Islet of Langerhans (tissue), 1 donor: ENCODE measurements around the gene HECA.
"Not testable (repeated sequence)": the region's sequence is repeated elsewhere in the genome, so short reads cannot be mapped to it uniquely, and the experiment has no call there.

ENCODE experiments used
- FAIRE-seq: peaks from one replicate; lab custom pipeline; 2011; peaks lifted over from hg19 to GRCh38; lab: Jason Lieb, UNC

Gene HECA

GRCh38 chr6:139137706-139138105 lies 2.8 kb downstream of the HECA start:
- FAIRE-seq: no peak

DNA sequence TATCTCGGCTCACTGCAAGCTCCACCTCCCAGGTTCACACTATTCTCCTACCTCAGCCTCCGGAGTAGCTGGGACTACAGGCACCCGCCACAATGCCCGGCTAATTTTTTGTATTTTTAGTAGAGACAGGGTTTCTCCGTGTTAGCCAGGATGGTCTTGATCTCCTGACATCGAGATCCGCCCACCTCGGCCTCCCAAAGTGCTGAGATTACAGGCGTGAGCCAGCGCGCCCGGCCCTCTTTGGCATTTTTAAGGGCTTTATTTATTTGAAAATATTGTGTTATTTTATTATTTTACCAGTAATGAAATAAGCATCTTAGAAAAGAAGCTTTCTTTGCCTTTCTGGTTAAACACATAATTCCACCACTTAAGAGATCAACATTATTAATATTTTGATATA lies 6.0 kb downstream of the HECA start:
- not testable (repeated sequence) for FAIRE-seq

GRCh38 chr6:139142262-139142661 lies 7.4 kb downstream of the HECA start:
- FAIRE-seq: no peak

GRCh38 chr6:139143111-139143510 lies 8.2 kb downstream of the HECA start:
- FAIRE-seq: no peak

DNA sequence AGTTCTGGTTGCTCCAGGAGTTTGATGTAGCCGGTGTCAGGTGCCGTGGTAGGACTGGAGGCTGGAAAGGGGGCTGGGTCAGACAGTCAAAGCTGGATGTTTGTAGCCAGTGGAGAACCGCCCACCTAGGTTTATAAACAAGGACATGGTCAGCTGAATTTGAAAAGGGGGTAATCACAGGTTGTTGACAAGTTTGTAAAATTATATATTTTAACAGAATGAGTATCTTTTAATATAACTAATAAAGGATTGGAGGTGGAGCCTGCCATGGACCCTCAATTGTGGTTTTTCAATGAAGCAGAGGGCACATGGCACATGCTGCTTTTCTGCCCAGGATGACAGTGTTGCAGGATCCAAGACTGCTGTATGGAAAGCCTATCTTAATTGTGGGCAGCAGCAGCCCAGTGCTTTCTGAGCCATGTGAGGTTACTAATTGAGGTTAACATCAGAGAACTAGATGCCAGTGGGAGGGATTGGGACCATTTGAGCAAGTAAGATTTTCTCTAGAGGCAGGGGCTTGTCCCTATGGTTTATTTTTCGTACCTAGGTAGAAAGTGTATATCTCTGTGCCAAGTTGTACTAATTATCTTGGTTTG lies 9.7 kb downstream of the HECA start:
- no peak for FAIRE-seq

DNA sequence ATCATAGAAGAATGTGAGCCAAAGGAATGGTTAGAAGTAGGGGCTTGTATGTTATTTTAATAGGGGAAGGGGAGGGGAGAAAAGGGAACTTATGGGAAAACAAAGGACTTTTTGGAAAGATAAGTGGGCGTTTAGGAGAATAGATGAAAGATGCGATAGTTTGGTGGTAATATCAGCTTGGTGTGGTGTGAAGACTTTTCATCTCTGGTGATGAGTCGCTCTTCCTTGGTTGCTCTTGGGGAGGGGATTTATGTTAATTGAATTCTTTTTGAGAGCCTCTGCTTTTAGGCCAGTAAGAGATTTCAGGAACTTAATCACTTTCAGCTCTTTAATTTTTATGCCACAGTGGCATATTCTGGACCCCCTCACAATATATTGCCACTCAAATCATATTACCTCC lies 10.8 kb downstream of the HECA start:
- FAIRE-seq: no peak

- FAIRE-seq: no peak
Observed at GRCh38 chr6:139146317-139146726, 11.4 kb downstream of the HECA start.

- no peak for FAIRE-seq
Observed at GRCh38 chr6:139147628-139148027, 12.7 kb downstream of the HECA start.

GRCh38 chr6:139148557-139149235 lies 13.8 kb downstream of the HECA start:
- FAIRE-seq: no peak

DNA sequence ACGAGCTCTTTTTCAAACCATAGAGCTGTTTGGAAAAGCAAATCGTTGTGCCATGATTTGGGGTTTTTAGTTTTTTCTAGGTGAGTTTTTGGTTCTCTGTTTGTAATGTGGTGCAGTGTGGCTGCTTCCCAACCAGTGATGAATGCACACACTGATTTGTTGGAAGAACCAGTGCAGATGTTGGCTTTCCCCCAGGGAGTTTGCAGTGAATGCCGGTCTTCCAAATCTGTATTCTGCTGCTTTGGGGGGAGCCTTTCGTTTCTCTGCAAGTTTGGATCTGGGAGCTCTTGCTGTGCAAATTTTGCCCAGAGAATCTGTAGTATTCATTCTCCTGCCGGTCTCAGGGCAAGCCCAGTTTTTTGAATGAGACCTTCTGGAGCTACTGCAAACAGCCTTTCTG lies 14.5 kb downstream of the HECA start:
- no peak for FAIRE-seq

DNA sequence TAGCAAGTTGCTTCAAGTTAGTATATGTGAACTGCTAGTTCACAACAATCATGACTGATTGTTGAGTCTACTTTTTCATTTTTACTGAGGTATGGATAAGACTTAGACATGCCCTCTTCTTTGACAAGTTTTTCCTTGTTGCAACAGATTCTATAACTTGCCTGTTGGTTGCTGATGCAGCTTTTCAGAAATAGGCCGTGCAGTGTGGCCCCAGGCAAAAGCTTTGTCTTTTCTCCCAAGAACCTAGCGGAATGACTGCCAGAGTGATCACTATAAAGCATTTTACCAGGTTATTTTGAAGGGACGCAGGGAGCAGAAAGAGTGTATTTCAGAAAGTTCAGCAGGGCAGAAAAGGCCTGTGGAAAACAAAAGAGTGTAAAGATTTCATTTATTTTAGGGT lies 16.0 kb downstream of the HECA start:
- peak; percentile 41 for FAIRE-seq

GRCh38 chr6:139151425-139152087 lies 16.7 kb downstream of the HECA start:
- no peak for FAIRE-seq

DNA sequence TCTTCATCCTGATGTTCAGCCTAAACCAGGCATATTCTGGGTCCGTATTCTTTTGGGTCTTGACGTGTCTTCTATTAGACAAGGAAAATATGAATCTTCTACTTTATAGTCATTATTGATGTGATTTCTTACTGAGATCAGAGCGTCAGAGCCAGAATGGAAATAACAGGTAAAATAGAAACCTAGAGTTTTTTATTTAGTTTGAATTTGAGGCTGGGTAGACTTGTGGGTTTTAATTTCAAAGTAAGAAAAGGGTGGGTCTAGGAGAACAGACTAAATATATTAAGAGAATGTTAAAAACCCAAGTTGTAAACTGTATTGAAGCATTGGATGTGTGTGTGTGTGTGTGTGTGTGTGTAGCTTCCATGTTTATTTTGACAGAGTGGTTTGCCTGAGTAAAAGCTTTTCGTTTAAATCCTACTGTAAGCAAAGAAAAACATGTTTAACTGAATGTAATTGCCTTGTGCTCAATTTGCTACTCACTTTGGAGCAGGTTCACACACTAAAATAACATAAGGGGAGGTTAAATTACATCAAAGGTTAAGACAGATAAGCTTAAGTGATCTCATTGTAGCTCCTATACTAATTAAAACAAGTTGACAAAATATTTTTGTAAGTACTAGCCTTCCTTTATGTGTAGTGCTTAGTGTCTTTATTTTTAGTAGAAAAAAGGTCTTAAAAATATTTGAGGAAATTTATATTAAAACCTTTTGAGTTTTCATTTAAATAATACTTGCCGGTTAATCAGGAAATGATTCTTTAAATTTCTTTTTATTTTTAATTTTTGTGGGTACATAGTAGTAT lies 17.4 kb downstream of the HECA start:
- FAIRE-seq: peak; percentile 83

DNA sequence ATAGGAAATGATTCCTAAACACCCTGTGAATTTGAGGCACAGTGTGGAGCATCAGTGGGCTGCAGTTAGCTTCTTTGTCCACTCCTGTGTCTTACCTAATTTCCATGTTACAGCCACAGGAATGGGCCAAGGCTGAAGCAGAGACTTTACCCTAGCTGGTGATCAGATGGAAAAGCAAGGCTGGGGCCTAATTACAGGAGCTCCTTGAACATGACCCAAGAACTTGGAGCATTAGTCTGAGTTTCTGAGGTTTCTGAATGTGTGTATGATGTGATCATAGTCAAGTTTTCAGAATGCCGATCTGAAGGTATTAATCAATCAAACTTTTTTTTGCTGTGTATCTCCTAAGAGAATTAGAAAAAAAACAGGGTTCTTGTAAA lies 18.0 kb downstream of the HECA start:
- no peak for FAIRE-seq

GRCh38 chr6:139153855-139154254 lies 19.0 kb downstream of the HECA start:
- FAIRE-seq: no peak

DNA sequence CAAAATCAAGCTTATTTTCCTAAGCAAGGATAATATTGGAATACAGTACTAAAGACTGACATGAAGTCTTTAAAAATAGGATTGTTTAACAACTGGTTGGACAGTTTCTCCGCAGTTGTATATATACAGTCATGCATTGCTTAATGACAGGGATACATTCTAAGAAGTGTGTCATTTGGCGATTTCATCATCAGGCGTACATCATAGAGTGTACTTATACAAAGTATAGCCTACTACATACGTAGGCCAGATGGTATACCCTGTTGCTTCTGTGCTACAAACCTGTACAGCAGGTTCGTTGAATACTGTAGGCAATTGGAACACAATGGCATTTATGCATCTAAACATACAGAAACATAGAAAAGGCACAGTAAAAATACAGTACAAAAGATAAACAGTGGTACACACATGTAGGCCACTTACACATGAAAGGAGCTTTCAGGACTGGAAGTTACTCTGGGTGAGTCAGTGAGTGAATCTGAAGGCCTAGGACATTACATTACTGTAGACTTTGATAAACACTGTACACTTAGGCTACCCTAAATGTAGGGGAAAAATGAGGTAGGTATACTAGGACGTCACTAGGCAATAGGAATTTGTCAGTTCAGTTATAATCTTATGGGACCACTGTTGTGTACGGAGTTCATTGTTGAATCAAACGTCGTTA lies 20.1 kb downstream of the HECA start:
- FAIRE-seq: no peak

- no peak for FAIRE-seq
Observed at GRCh38 chr6:139156102-139156501, 21.2 kb downstream of the HECA start.

- FAIRE-seq: no peak
Observed at GRCh38 chr6:139156551-139156950, 21.7 kb downstream of the HECA start.

GRCh38 chr6:139157086-139157485 lies 22.2 kb downstream of the HECA start:
- FAIRE-seq: not testable (repeated sequence)

DNA sequence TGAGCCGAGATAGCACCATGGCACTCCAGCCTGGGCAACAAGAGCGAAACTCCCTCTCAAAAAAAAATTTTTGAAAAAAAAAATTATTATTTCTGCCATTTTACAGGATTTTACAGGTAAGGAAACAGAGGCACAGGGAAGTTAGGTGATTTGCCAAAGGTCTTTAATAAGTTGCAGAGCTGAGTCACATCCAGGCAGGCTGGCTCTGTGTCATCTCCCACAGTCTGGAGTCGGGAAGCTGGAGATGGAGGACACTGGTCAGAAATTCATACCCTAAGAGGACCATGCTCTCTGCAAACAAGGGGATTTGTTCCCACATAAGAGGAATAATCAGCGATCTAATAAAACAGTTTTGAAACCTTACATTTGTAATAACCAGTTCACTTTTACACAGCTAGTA lies 24.1 kb downstream of the HECA start:
- no peak for FAIRE-seq

DNA sequence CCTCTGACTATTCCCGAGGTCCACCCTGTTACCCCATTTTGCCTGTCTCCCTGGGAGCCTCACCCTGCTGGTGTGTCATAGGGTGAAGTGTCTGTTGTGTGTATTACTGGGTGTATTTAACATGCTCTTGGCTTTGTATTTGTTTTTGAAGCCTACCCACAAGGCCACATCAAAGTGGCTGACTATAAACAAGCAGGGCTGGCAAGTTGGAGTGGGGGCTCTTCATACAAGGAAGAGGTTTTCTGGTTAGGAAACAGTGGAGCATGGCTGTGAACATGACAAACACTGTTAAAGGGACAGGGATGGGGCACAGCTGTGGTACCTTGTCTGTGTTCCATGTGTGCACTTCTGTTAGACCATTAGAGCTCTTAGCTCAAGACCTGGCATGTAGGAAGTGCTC lies 26.3 kb downstream of the HECA start:
- FAIRE-seq: no peak

DNA sequence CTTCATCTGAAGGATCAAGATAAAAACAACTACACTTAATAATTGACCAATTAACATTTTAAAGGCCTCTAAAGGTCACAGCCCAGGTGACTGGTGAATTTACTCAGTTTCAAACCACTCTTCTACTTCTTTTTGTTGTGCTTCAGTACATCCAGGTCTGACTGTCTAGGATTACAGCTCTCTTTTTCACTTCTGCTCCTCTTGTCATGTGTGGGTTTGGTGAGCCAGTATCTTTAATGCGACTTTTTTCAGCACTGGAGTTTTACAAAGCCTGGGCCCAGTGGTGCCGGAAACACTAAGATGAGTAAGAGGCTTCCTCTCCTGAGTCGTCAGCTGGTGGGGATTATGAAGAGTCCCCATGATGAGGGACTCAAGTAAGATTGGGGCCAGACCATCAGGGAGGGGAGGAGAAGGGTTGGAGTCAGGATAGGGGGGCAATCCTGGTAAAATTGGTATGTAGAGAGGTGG lies 27.0 kb downstream of the HECA start:
- no peak for FAIRE-seq
